GM19193 (cell line): ENCODE results near the gene NEURL2.

ENCODE experiments used
- POLR2A ChIP-seq: IDR thresholded peaks from 4 replicates; pipeline ENCODE4 v1.6.1; 2011; ENCODE audit not compliant: insufficient read depth, insufficient read length; ENCODE audit errors: extremely low read depth

NEURL2 gene, protein sequence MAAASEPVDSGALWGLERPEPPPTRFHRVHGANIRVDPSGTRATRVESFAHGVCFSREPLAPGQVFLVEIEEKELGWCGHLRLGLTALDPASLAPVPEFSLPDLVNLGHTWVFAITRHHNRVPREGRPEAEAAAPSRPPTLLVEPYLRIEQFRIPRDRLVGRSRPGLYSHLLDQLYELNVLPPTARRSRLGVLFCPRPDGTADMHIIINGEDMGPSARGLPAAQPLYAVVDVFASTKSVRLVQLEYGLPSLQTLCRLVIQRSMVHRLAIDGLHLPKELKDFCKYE

DNA sequence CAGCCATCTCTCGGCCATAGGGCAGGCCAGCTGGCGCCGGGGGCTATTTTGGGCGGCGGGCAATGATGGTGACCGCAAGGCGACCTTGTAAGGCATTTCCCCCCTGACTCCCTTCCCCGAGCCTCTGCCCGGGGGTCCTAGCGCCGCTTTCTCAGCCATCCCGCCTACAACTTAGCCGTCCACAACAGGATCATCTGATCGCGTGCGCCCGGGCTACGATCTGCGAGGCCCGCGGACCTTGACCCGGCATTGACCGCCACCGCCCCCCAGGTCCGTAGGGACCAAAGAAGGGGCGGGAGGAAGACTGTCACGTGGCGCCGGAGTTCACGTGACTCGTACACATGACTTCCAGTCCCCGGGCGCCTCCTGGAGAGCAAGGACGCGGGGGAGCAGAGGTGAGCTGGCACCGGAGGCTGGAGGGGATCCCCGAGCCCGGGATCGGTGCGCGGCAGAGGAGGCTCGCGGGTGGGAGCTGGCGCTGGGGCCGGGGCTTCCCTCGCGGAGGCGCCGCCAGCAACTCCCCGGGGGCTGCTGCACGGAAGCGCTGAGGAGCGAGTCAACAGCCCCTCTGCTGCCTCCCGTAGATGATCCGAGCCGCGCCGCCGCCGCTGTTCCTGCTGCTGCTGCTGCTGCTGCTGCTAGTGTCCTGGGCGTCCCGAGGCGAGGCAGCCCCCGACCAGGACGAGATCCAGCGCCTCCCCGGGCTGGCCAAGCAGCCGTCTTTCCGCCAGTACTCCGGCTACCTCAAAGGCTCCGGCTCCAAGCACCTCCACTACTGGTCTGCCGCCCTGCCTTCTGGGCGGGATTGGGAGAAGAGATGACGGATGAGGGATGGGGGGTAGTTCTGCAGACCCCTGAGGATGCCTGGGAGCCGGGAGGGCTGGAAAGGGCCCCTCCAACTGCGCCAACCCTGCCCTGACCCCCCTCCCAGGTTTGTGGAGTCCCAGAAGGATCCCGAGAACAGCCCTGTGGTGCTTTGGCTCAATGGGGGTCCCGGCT, at the start of gene NEURL2, which contains the start of gene CTSA:
Gene NEURL2 (minus strand): TSS at position 224 of the 999 bp plus-strand sequence. CDS start 217 bp downstream, at position 7.
Gene CTSA (plus strand): TSS at position 351 of the 999 bp plus-strand sequence. CDS start 234 bp downstream, at position 585.
- TF ChIP-seq POLR2A: peak; percentile 79

DNA sequence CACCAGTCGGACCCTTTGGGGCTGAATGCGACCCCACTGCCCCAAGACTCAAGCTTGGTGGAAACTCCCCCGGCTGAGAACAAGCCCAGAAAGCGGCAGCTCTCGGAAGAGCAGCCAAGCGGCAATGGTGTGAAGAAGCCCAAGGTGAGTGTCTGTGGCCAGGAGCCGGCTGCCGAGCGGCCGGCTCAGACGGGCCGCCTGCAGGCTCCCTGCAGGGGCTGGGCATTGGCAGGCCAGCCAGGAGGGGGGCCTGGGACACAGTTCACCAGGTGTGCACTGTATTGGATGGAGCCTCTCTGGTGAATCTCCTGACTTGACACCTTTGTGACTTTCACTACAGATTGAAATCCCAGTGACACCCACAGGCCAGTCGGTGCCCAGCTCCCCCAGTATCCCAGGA, 49.5 kb upstream of the NEURL2 start:
- no peak for TF ChIP-seq POLR2A

DNA sequence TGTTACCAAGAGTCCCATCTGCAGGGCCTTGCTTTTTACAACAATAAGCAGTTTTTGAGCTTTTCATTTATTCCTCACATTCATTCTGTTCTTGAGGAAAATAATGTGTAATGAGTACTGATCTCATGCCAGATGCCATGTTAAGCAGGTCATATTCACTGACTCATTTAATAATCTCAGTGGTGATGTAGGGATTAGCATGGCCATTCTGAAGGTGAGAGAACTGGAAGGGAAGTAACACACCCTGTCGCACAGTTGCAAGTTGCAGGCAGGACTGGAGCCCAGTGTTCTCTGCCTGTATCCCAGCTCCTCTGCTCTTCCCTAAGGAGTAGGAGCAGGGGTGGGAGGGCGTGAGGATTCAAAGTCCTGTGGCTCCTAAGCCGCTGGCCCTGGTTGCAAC, 49.0 kb upstream of the NEURL2 start:
- TF ChIP-seq POLR2A: no peak

DNA sequence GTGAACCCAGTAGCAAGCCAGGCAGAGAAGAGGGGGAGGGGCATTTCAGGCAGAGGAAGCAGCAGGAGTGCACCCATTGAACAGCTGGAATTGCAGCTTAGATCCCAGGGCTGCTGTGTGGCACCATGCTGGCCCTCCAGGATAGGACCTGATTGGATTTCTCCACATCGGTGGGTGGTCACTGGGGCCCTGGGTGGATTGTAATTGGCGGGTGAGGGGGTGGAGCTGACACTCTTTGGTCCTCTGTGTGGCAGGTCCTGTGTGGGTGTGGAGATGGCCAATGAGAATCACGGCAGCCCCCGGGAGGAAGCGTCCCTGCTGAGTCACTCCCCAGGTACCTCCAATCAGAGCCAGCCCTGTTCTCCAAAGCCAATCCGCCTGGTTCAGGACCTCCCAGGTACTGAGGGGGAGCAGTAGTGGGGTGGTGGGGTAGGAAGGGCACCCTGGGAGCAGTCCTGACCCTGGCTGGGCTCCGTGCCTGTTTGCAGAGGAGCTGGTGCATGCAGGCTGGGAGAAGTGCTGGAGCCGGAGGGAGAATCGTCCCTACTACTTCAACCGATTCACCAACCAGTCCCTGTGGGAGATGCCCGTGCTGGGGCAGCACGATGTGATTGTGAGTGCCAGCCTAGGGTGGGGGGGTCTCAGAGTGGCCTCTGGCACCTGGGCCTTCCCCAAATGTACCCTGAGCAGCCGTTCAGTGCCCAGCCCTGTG, 47.9 kb upstream of the NEURL2 start:
- no peak for TF ChIP-seq POLR2A

DNA sequence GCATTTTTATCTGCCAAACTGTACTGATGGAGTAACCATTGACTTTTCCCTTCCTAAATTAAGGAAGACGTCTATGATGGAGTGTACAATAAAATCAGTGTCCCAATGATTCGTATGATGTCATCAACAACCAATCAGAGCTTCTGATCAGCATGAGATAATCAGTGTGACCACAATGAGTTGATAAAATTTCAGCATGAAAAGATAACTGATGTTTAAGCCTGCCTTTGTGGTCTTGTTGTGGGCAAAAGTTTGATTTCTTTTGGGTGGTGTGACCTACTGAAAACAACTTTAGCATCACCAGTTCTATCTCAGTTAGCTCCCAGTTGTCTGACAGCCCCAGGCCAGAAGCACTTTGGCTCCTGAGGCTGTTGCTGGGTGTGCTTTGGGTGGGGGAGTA, 46.8 kb upstream of the NEURL2 start:
- no peak for TF ChIP-seq POLR2A

DNA sequence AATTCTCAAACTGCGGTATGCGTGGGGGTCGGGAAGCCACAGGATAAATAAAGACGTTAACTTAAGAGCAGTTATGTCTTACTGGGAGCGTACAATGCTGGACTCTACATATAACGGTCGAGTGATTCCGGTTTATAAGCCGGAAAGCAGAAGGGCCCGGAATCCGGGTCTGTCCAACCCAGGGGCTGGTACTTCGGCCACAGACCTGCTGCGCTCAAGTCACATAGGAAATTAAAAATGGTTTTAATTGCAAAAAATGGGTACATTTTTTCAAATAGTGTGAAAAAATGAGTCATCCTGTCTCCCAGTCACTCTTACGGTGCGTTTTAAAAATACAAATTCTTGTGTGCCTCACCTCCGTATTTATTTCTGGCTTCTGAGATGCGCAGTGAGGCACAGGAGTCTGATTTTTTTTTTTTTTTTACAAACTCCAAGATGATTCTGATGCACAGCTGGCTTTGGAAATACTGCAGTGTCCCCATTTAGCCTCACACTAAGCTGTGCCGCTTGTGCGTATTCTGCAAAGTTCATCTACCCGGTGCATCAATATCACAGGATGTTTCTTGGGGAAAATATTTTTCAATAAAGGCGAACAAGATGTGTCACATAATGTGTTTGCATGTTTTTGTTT, 44.5 kb upstream of the NEURL2 start:
- no peak for TF ChIP-seq POLR2A

DNA sequence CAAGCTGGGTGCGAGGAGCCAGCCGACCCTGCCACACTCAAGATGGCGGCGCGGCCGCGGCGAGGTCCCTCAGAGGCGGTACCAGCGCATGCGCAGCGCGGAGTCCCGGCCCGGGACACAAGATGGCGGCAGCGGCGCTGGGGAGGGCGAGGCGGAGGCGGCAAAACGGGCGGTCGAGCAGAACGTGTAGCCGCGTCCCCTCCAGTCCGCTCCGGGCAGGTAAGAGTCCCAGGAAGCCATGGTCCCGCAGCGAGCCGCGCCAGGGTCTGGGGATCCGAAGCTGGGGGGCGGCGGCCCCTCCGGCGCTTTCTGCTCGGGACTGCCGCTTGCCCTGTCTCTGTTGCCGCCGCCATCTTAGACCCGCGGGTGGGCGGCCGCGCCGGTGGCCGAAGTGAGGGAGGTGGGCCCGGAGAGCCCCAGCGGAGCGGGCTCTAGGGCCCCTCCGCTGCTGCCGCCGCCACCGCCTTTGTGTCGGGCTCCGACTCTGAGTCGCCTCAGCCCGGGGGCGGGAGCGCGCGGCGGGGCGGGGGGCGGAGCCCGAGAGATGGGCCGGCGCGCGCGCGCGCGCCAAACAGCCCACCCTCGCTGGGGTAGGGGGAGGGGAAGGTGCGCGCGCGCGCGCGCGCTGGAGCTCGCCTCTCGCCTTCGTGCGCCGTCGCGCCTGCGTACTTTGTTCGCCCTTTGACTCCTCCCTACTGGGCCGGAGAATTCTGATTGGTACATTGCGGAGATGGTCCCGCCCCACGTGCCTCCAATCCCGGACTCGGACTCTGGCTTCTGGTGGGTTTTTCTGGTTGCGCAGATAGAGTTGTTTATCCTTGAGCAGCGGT, 43.8 kb upstream of the NEURL2 start, which contains the start of gene PCIF1:
Gene PCIF1 (plus strand): TSS at position 98 of the 830 bp plus-strand sequence. CDS start 4,317 bp downstream, outside the sequence.
- TF ChIP-seq POLR2A: peak; percentile 90

DNA sequence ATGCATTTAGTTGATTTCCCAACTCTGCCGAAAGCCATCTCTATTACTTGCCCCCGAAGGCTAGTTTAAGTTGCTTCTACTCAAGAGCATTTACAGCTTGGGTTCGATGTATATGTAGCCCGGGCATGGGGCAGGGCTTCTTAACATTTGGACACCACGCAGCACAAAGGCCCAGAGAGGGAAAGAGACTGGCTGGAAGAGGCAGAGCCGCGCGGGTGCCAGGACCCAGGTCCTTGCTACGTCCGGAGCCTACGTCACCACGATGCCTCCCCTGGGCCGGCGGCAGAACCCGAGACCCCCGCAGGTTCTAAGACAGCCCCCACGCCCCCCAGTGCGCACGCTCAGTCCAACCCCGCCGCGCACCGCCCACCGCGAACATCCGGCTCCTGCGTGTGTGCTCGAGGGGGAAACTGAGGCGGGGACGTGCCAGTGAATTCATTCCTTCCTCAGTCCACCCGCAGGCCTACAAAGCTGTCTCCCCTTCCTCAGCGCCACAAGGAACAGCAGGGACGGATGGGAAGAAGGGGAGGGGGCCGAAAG, 43.1 kb upstream of the NEURL2 start:
- no peak for TF ChIP-seq POLR2A

DNA sequence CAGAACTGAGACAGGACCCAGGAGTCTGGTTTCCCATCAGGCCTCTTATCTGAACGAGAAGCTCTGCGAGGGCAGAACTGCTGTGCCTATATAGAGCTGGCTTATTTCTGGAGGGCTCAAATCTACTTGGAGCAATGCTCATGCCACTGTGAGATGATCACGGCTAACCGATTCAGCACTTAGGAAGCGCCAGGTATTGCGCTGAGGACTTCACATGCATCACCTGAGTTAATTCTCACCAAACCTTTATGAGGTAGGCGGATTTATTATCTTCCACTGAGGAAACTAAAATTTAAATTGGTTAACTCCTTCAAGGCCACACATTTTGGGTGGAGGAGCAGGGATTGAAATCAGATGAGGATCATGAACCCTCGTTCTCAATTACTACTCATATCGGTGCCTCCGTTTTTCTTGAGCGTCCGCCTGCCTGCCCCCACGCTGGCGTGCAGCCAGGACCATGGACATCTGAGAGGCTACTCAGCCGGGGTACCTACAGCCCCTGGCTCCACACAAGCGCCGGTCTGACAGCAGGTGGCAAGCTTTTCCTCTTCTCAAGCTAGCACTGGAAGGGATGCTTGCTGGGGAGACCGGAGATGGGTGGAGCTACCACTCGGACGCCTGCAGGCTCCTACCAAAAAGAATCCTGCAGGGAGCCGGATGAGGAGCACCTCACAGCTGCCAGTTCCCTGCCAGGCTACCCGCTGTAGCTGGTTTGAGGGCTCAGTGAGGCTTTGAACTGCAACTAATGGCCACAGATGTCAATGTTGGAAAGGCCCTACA, 42.4 kb upstream of the NEURL2 start:
- TF ChIP-seq POLR2A: peak; percentile 52

DNA sequence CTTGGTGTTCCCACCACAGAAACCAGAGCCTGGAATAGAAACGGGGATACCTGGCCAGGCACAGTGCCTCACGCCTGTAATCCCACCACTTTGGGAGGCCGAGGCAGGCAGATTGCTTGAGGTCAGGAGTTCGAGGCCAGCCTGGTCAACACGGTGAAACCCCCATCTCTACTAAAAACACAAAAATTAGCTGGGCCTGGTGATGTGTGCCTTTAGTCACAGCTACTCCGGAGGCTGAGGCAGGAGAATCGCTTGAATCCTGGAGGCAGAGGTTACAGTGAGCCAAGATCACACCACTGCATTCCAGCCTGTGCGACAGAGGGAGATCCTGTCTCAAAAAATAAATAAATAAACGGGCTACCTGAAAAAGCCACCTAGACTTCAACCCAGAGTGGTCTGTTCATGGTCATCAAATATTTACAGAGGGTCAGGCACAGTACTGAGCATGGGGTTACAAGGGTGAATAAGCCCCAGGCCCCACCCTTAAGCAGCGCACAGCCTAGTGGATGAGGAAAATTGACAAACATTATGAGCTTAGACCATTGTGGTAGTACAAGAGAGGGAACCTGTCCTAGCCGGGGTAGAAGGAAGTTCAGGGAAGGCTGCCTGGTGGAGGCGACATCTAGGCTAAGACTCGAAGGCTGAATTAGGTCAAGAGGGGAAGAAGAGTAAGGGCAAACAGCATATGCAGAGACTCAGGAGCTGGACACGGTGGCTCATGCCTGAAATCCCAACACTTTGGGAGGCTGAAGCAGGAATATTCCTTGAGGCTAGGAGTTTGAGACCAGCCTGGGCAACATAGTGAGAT, 36.3 kb upstream of the NEURL2 start:
- TF ChIP-seq POLR2A: no peak

DNA sequence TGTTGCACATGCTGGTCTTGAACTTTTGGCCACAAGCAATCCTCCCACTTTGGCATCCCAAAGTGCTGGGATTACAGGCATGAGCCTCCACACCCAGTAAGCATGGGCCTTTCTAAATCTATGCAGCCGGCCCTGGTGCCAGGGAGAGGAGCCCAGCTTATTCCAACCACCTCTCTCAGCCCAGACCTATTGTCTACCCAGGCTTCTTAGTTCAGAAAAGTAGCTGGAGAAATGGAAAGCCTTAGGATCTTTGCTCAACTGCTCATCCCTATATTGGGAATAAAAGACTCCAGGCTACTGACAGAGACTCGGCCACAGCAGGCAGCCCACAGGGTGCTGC, 35.7 kb upstream of the NEURL2 start:
- TF ChIP-seq POLR2A: no peak
